GM12891 (cell line): Measurements from ENCODE around the gene MTSS2.

Source experiments
- PAX5 ChIP-seq: IDR thresholded peaks from 2 replicates; pipeline ENCODE4 v1.6.1; 2011; ENCODE audit warnings: low read length, moderate library complexity, mild to moderate bottlenecking; ENCODE audit not compliant: insufficient read depth, severe bottlenecking
- POLR2A ChIP-seq: IDR thresholded peaks from 2 replicates; pipeline ENCODE4 v1.6.1; 2011; ENCODE audit warnings: low read depth, low read length, control low read depth
- POLR2AphosphoS5 ChIP-seq: IDR thresholded peaks from 2 replicates; pipeline ENCODE4 v1.6.1; 2011; ENCODE audit warnings: low read depth, low read length, control low read depth
- POU2F2 ChIP-seq: IDR thresholded peaks from 2 replicates; pipeline ENCODE4 v1.6.1; 2011; ENCODE audit warnings: low read depth, mild to moderate bottlenecking, control low read depth, low read length, moderate library complexity
- SPI1 ChIP-seq: IDR thresholded peaks from 2 replicates; pipeline ENCODE4 v1.6.1; 2011; ENCODE audit warnings: low read depth, low read length, control low read depth
- TAF1 ChIP-seq: IDR thresholded peaks from 2 replicates; pipeline ENCODE4 v1.6.1; 2011; ENCODE audit warnings: low read depth, low read length, control low read depth

DNA sequence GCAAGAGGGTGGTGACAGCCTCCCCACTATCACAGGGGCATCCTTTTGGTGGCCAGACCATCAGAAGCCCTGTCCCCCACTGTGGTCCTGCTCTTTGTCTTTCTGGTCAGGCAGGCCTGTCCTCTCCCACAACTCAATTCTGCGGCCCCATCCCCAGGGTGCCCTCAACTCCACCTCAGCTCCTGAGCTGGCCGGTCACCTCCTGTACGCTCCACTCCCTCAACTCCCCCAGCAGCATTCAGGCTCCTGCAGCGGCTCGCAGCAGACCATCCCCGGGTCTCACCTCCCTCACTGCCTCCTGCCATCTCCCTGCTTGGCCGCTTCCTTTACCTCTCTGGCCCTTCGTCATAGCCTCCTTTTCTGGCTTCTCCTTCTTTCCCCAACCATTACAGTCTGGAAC lies 43.4 kb upstream of the MTSS2 start:
- TF ChIP-seq POLR2A (no peak), POLR2AphosphoS5 (no peak), TAF1 (no peak), SPI1 (no peak), PAX5 (no peak), POU2F2 (no peak)
